KOPT-K1 (cell line): ENCODE data around the gene SMIM3.
"Not testable (repeated sequence)": the region's sequence is repeated elsewhere in the genome, so short reads cannot be mapped to it uniquely, and the experiment has no call there.

Experiments
- H3K27ac ChIP-seq: fragments of 200-600 bp; sonication (generic); 2 replicates; pipeline ENCODE4 v1.5.1; 2016; ENCODE audit warnings: antibody characterized with exemption, mild to moderate bottlenecking, low read depth, low read length; ENCODE audit not compliant: poor library complexity, severe bottlenecking
- H3K36me3 ChIP-seq: fragments of 200-600 bp; sonication (generic); 2 replicates; pipeline ENCODE4 v1.5.1; 2017; ENCODE audit warnings: antibody characterized with exemption, mild to moderate bottlenecking, low read length, moderate library complexity; ENCODE audit not compliant: insufficient read depth
- H3K9me3 ChIP-seq: fragments of 200-600 bp; sonication (generic); 2 replicates; pipeline ENCODE4 v1.5.1; 2017; ENCODE audit warnings: antibody characterized with exemption, low read length, mild to moderate bottlenecking; ENCODE audit not compliant: insufficient read depth, poor library complexity, severe bottlenecking

The SMIM3 gene

GRCh38 chr5:150780816-150781221 lies 2.3 kb downstream of the SMIM3 start:
- H3K27ac ChIP-seq, result peak overlapping the region; percentile 44
- peaks cover 7% of the 10 kb centered on the region for H3K9me3 ChIP-seq
- no peaks in the 10 kb centered on the region for H3K36me3 ChIP-seq

DNA sequence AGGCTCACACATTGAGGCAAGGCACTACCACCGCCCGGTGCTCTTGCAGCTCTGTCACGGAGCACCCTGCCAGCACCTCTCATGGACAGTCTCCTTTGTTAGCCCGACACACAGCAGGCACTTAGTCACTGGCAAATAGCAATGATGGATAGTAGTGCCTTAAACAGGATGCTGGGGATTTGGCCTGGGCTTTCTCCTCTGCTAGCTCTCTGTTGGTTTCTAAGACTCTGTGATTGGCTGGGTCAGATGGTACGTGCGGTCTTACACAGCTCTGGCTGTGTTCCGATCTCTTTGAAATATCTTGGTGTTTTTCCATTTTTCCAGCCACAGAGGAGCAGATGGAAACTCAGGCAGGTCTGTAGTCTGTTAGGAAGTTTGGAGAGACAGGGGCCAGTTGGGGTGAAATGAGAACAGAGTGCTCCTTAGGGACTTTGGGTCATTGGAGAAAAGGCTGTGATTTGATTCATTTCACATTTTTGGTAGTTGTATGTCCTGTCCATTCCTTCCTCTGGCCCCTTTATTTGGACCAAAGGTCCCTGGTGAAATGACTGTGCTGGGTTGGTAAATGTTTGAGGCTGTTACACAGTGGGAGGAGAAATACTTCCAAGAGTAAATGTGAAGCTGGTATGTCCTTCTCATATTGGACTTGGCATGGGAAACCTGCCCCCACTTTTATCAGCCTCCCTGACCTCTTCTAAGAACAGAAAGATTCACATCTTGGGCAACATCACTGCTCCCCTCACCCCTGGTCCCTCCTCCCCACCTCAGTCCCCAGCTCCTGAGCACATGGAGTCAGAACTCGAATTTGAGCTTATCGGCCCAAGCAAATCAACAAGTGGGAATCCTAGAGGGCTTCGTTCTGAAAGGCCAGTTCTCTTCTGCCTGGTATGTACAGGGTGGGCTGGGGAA lies 3.4 kb downstream of the SMIM3 start:
- Histone ChIP-seq H3K36me3 (no peaks in the 10 kb centered on the region), H3K27ac (peak overlapping the region; percentile 82), H3K9me3 (peaks cover 10% of the 10 kb centered on the region)

DNA sequence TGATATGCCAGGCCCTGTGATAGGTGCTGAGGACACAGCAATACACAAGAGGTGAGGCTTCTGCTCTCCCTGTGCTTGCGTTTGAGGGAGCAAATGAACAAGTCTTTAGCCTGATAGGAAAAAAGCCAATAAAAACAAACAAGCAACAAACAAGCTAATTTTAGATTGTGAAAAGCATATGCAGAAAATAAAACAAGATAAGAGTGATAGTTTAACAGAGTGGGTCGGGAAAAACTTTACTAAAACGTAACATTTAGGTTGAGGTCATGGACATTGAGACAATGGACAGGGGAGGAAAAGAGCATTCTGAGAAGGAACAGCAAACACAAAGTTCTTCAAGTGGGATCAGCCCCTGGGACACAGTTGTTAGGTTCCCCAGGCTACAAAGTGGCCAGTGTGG lies 4.3 kb downstream of the SMIM3 start:
- H3K27ac ChIP-seq, result peak overlapping the region; percentile 82
- H3K9me3 ChIP-seq, result peaks cover 10% of the 10 kb centered on the region
- no peaks in the 10 kb centered on the region for H3K36me3 ChIP-seq

DNA sequence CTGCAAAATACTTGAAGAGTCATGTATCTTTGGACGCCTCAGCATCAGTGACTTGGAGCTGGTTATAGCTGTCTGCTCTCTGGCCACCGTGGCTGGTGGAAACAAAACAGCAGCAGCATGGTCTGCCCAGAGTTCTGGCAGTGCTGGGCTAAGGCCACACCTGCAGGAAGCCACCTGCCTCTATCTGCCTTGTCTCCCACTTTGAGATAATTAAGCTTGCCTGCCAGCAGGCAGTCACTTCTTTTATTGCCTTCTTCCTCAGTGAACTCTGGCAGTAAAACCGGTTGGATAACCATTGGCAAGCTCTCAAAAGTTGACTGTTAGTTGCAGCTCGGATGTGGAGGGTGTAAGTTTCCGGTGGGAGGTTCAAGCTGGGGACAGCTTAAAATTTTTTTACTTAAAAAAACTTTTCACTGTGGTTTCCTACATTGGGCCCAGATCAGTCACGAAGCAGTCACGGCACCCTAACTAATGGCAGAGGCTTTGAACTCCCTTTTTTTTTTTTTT lies 4.9 kb downstream of the SMIM3 start:
- H3K36me3 ChIP-seq, result no peaks in the 10 kb centered on the region
- H3K27ac ChIP-seq, result peak overlapping the region; percentile 82
- peaks cover 10% of the 10 kb centered on the region for H3K9me3 ChIP-seq

- H3K9me3 ChIP-seq, result peaks cover 10% of the 10 kb centered on the region
- H3K27ac ChIP-seq, result no peak overlapping the region
- H3K36me3 ChIP-seq, result no peaks in the 10 kb centered on the region
Observed at GRCh38 chr5:150785950-150786349, 7.4 kb downstream of the SMIM3 start.

GRCh38 chr5:150786876-150787275 lies 8.3 kb downstream of the SMIM3 start:
- no peaks in the 10 kb centered on the region for H3K36me3 ChIP-seq
- peaks cover 10% of the 10 kb centered on the region for H3K9me3 ChIP-seq
- H3K27ac ChIP-seq, result no peak overlapping the region

DNA sequence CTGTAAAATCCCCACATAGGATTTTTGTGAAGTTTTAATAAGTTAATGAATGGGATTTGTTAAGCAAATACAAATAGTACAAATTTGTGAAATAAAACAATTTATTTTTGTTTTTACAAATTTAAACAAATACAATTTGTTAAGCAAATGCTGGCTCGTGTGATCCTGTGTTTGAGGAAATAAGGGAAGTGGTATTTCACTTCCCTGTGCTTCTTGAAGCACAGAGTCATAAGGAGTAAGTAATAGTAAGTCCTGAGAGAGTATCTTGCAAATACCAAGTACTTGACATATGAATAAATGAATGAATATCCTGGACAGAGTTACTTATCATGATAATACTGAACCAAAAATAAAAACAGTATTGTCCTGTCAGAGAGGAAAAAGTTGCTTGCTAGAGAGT lies 9.1 kb downstream of the SMIM3 start:
- H3K36me3 ChIP-seq, result no peaks in the 10 kb centered on the region
- H3K9me3 ChIP-seq, result peaks cover 10% of the 10 kb centered on the region
- H3K27ac ChIP-seq, result no peak overlapping the region

DNA sequence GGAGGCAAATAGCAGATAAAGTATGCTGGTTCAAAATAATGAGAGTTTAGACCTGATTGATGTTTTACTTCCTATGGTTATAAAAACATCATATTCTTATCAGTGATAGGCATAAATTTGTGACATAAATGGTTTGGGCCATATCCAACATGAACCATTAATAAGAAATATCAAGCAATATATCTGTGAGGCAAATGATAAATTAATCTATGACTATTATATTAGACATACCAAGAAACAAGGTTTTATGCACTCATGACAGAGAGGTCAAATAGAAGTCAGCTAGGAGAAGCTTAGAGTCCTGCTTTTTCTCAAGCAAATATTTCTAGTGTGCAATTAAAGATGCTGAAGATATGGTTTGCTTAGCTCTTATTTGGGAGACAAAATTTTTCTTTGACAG lies 10.4 kb downstream of the SMIM3 start:
- no peaks in the 10 kb centered on the region for H3K36me3 ChIP-seq
- H3K9me3 ChIP-seq, result peaks cover 10% of the 10 kb centered on the region
- peak overlapping the region; percentile 56 for H3K27ac ChIP-seq

DNA sequence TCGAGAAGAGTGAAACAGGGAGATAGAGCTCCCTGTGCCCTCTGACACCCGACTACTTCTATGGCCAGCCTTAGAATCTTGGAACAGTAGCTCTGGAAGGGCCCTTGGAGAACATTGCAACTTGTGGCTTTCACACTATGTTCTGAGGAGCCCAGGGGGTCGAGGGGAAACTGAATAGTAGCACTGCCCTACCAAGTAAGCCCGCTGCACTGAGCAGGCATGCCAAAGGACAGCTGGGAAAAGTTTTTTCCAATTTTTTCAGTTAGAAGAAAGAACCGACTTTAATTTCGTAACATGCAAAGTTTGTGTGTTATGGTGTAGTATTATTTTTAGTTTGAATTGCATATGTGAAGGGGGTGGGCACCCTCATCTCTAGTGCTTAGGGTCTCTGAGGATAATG lies 10.9 kb downstream of the SMIM3 start:
- peak overlapping the region; percentile 56 for H3K27ac ChIP-seq
- H3K36me3 ChIP-seq, result no peaks in the 10 kb centered on the region
- H3K9me3 ChIP-seq, result peaks cover 10% of the 10 kb centered on the region

DNA sequence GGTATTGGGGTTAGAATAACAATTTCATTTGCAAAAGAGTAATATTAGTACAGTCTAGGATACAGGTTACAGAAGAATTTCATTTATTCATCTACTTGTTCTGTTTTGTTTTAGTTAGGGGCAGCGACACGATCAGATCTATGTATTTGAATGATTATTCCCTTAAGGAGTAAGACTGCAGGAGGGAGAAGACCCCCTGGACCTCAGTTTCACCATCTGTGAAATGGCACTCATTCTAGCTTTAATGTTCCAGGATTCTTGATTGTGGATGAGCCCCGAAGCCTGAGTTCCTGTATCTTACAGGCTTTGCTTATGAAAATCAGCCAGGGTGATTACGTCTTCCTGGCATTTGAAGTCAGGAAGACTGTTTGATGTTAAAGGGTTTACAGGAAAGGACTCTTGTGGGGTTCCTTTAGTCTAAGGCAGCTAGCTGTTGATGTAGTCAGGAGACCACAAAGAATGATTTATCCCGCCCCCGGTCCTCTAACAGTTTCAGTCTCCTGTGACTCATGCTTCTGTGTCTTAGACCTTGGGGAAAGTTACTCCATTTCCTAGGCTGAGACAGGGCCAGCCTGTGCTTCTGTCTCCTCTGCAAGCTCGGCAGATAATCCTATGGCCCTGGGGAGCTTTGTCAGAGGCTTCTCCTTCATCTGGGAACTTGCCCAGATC lies 11.5 kb downstream of the SMIM3 start:
- Histone ChIP-seq H3K36me3 (no peaks in the 10 kb centered on the region), H3K9me3 (peaks cover 10% of the 10 kb centered on the region), H3K27ac (peak overlapping the region; percentile 56)

GRCh38 chr5:150791536-150791935 lies 13.0 kb downstream of the SMIM3 start:
- H3K9me3 ChIP-seq, result no peaks in the 10 kb centered on the region
- H3K36me3 ChIP-seq, result no peaks in the 10 kb centered on the region
- H3K27ac ChIP-seq, result no peak overlapping the region

GRCh38 chr5:150793423-150793888 lies 14.9 kb downstream of the SMIM3 start:
- H3K27ac ChIP-seq, H3K9me3 ChIP-seq, H3K36me3 ChIP-seq: not testable (repeated sequence)

- Histone ChIP-seq H3K9me3 (no peaks in the 10 kb centered on the region), H3K27ac (no peak overlapping the region), H3K36me3 (no peaks in the 10 kb centered on the region)
Observed at GRCh38 chr5:150794927-150795326, 16.4 kb downstream of the SMIM3 start.

DNA sequence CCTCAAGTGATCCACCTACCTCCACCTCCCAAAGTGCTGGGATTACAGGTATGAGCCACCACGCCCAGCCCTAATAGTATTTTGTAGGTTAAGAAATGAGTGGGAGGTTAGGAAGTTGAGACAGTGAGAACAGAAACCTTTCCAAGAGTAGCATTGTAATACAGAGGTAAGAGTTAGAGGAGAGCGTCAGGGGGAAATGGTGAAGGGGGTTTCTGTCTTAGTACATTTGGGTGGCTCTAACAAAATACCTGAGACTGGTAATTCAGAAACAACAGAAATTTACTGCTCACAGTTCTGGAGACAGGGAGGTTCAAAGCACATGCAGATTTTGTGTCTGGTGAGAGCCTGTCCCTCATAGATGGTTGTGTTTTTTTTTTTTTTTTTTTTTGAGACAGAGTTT lies 18.8 kb downstream of the SMIM3 start:
- no peaks in the 10 kb centered on the region for H3K9me3 ChIP-seq
- no peaks in the 10 kb centered on the region for H3K36me3 ChIP-seq
- no peak overlapping the region for H3K27ac ChIP-seq

GRCh38 chr5:150801117-150801927 lies 22.8 kb downstream of the SMIM3 start:
- H3K27ac ChIP-seq, result no peak overlapping the region
- H3K36me3 ChIP-seq, result no peaks in the 10 kb centered on the region
- H3K9me3 ChIP-seq, result no peaks in the 10 kb centered on the region
